Kidney (tissue), 14 donors: ENCODE measurements around the gene DOCK10. TPM values are rescaled to one million over a fixed set of nuclear protein-coding genes. Genes with fewer than 3 reads are reported as not detected.

ENCODE experiments used
- DNase-seq, 5 donors: peaks; one replicate each; pipeline ENCODE4 v3.0.0-alpha.2; 2013 to 2020
- FAIRE-seq: peaks from 2 replicates; lab custom pipeline; 2012; peaks lifted over from hg19 to GRCh38; lab: Jason Lieb, UNC
- H3K27ac ChIP-seq, 2 donors: one replicate each; pipeline ENCODE4 v1.7.0; 2013; ENCODE audit warnings: low read depth in 2 of 2, low read length in 2 of 2, inconsistent platforms in 1 of 2
- H3K27me3 ChIP-seq: one replicate; pipeline ENCODE4 v1.7.1; 2013; ENCODE audit warnings: low read length, inconsistent platforms; ENCODE audit not compliant: control insufficient read depth, insufficient read depth
- H3K36me3 ChIP-seq, 3 donors: one replicate each; pipeline versions ENCODE4 v1.7.0 to v1.7.1; 2013; ENCODE audit warnings: low read length in 3 of 3, control low read depth in 1 of 3, inconsistent platforms in 1 of 3; ENCODE audit not compliant: insufficient read depth in 3 of 3, control insufficient read depth in 2 of 3
- H3K4me1 ChIP-seq, 3 donors: one replicate each; pipeline versions ENCODE4 v1.7.0 to v1.7.1; 2013; ENCODE audit warnings: low read length in 3 of 3, inconsistent platforms in 1 of 3, low read depth in 1 of 3; ENCODE audit not compliant: control insufficient read depth in 2 of 3, insufficient read depth in 2 of 3
- H3K4me3 ChIP-seq, 3 donors: one replicate each; pipeline versions ENCODE4 v1.7.0 to v1.8.1; 2013; ENCODE audit warnings: low read length in 3 of 3, control low read depth in 1 of 3, inconsistent platforms in 1 of 3
- H3K9ac ChIP-seq, 3 donors: one replicate each; pipeline versions ENCODE4 v1.7.0 to v1.7.1; 2013; ENCODE audit warnings: low read length in 3 of 3, control low read depth in 1 of 3, inconsistent platforms in 1 of 3
- H3K9me3 ChIP-seq, 3 donors: one replicate each; pipeline versions ENCODE4 v1.7.0 to v1.7.1; 2013; ENCODE audit warnings: low read length in 3 of 3, control low read depth in 1 of 3, inconsistent platforms in 1 of 3; ENCODE audit not compliant: control insufficient read depth in 2 of 3, insufficient read depth in 1 of 3
- intact Hi-C: fragments of 100-400 bp; cut with DNase I; formaldehyde crosslinking; loops from one replicate; pipeline ENCODE4 v1.11.1; 2022
- polyA plus RNA-seq: library from polyadenylated mRNA; stranded (reverse); fragments of 350-450 nt; fragmentation: Illumina TruSeq; extraction: RNeasy Lipid Tissue Mini Kit (QIAGEN cat#74804); gene quantifications from one replicate; pipeline ENCODE4 v1.2.3, GENCODE V29; 2014; ENCODE audit warnings: low read depth, low replicate concordance; ENCODE audit not compliant: insufficient read depth
- total RNA-seq: library from RNA; stranded (reverse); fragmentation: NEBNext Ultra II Directional; extraction: Animal tissue kit (Norgen Biotek cat#: 25700); gene quantifications from one replicate; pipeline ENCODE4 v1.2.1, GENCODE V29; 2021
- TF ChIP-seq, protein P1 (sequence below): IDR thresholded peaks from 3 replicates; pipeline ENCODE4 v1.5.1; 2012; ENCODE audit warnings: mild to moderate bottlenecking, moderate library complexity, borderline replicate concordance; ENCODE audit not compliant: insufficient read depth; ENCODE audit errors: extremely low read depth
- donor health status: control.
- donor health status: control.
- donor health status: control.
- donor health status: control.
- donor health status: control.
- donor health status: DM: yes; HTN: yes; CAD: no.
- donor health status: Normal renal cell carcinoma (clear cell type).

Gene DOCK10
- total and polyA plus RNA-seq, 2 donors from 2014 or later, result 2.1 to 33.8 TPM

DNA sequence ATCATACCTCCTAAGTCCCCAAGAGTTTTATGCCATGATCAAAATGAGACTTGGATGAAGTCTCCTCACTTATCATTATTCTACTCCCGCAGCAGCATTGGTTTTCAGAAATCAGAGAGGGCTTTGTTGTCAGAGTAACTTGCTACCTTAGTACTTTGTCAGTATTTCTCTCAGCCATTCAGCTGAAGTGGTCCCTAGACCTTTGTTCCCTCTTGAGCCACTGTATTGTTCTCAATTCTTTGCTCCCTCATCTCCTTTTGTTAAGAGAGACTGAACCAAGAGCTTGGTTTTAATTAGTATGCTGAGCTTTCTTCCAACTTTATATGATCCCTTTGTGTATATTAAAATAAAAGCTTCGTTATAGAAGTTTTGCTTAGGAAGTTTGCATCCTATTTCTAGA lies 133.4 kb downstream of the DOCK10 start:
- FAIRE-seq, result no peak
- H3K9me3 ChIP-seq, result no peaks in the 10 kb centered on the region
- no peaks in the 10 kb centered on the region for H3K27me3 ChIP-seq
- H3K9ac ChIP-seq, result peak overlapping the region in 1 of 3 donors; percentile 3
- DNase-seq, result no peak
- peaks cover 0 to 4% (median 2%) of the 10 kb centered on the region in 3 donors for H3K4me1 ChIP-seq
- TF ChIP-seq, protein P1, sequence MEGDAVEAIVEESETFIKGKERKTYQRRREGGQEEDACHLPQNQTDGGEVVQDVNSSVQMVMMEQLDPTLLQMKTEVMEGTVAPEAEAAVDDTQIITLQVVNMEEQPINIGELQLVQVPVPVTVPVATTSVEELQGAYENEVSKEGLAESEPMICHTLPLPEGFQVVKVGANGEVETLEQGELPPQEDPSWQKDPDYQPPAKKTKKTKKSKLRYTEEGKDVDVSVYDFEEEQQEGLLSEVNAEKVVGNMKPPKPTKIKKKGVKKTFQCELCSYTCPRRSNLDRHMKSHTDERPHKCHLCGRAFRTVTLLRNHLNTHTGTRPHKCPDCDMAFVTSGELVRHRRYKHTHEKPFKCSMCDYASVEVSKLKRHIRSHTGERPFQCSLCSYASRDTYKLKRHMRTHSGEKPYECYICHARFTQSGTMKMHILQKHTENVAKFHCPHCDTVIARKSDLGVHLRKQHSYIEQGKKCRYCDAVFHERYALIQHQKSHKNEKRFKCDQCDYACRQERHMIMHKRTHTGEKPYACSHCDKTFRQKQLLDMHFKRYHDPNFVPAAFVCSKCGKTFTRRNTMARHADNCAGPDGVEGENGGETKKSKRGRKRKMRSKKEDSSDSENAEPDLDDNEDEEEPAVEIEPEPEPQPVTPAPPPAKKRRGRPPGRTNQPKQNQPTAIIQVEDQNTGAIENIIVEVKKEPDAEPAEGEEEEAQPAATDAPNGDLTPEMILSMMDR, result no peak
- no peak overlapping the region for H3K27ac ChIP-seq
- H3K36me3 ChIP-seq, result no peaks in the 10 kb centered on the region
- intact Hi-C loops, result no loop called here
- no peak overlapping the region for H3K4me3 ChIP-seq

DNA sequence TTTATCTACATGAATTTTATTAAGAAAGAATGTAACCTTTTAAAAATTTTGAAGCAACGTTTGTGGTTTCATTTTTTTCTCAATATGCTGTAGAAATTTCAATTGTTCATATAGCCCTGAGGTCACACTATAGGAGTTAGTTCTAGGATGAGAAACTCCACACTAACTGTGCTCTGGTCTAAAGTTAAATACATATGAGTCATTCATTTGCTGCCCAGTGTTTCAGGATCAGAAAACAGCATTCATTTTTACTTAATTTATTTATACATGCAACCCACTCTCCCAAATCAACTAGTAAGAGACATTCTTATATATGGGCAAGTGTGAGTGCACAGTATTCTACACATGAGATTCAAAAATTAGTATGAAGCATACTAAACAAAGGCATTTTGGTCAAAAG lies 137.9 kb downstream of the DOCK10 start:
- Histone ChIP-seq H3K4me1 (no peaks in the 10 kb centered on the region), H3K9ac (no peak overlapping the region), H3K27me3 (no peaks in the 10 kb centered on the region), H3K4me3 (no peak overlapping the region), H3K27ac (no peak overlapping the region), H3K36me3 (no peaks in the 10 kb centered on the region), H3K9me3 (no peaks in the 10 kb centered on the region)
- DNase-seq (no peak), FAIRE-seq (no peak)
- TF ChIP-seq, protein P1, result no peak
- intact Hi-C loops, result no loop called here

DNA sequence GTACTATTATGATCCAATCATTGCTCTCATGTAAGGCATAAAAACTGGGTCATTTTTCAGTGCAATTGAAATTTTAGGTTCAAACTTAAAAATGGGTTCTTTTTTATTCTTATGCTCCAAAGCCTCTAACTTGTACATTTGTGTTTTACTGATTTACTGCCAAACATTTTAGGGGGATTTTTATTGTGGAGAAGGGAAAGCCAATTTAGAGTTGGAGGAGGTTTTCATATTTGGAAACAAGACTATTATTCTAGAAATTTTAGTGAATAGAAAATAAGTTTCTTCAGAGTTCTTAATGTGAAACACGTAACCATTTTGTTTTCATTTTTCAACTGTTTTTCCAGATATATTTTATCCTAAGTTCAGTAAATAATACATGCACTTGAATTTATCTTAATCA lies 138.6 kb downstream of the DOCK10 start:
- no peaks in the 10 kb centered on the region for H3K27me3 ChIP-seq
- FAIRE-seq, result no peak
- no peaks in the 10 kb centered on the region for H3K36me3 ChIP-seq
- no peak for DNase-seq
- TF ChIP-seq, protein P1, result no peak
- H3K9me3 ChIP-seq, result no peaks in the 10 kb centered on the region
- H3K4me1 ChIP-seq, result no peaks in the 10 kb centered on the region
- no peak overlapping the region for H3K4me3 ChIP-seq
- no peak overlapping the region for H3K9ac ChIP-seq
- no peak overlapping the region for H3K27ac ChIP-seq
- intact Hi-C loops, result no loop called here

DNA sequence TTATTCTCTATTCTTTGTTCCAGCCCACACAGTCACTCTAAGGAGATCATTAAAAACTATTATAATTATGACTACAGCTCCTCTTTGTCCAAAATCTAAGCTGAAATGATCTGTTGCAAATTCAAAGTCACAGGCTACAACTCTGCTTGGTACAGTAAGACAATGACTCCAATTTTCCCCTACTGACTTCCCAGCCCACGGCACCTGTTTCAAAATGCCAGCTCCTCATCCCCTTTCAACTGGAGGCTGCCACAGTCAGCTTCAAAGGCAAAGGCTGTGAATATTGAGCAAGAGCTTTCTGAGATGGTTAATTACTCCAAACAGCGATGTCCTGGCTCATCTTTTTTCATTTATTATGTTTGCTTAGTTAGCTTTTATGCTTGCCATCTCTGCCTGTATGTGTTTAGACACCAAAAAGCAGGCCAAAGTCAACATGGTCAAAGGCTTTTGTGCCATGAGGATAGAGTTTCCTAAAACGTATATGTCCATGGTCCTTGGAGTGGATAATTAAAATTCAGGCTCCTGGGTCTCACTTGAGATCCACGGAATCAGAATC lies 141.1 kb downstream of the DOCK10 start:
- H3K27ac ChIP-seq, result no peak overlapping the region
- H3K4me1 ChIP-seq, result no peaks in the 10 kb centered on the region
- H3K9ac ChIP-seq, result no peak overlapping the region
- H3K27me3 ChIP-seq, result no peaks in the 10 kb centered on the region
- FAIRE-seq (no peak), DNase-seq (no peak)
- H3K36me3 ChIP-seq, result no peaks in the 10 kb centered on the region
- TF ChIP-seq, protein P1, result no peak
- H3K9me3 ChIP-seq, result no peaks in the 10 kb centered on the region
- intact Hi-C loops, result no loop called here
- no peak overlapping the region for H3K4me3 ChIP-seq
